ENCODE results near the gene KPNA1. TPM values are rescaled to one million over a fixed set of nuclear protein-coding genes. Genes with fewer than 3 reads are reported as not detected.

The KPNA1 gene
- total and polyA plus RNA-seq, 4 donors: 20.7 to 42.0 (median 23.5) TPM

DNA sequence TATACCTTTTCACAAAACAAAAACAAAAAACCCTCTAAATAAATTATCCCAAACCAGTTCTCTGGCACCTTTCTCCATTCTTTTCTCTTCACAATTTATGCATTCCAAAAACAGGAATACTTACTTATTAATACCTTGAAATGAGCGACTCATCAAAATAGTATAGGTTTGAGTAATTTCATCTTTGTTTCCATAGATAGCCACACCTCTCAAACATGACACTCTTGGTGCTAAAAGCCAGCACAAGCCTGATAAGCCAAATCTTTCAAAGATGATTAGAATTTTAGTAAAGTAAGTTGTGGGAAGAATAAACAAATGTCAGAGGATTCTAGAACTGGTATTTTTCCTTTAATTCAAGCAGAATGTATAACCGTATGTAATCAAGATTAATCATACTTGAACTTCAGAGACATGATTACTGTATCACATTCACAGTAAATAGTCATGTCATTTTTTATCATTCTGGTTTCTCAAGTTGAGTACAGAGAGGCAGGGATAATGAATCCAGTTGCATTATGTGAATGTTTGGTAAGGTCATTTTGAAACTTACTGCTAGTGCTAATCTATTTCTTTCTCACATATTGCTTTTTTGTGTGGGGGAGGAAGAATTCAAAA is 86.8 kb downstream of the KPNA1 start:
- Histone ChIP-seq H3K27ac (ENCODE audit: low read depth in 1 of 2, low read length in 2 of 2) (no peak overlapping the region), H3K4me1 (ENCODE audit: control insufficient read depth in 4 of 4, insufficient read depth in 4 of 4, low read length in 3 of 4) (no peaks in the 10 kb centered on the region), H3K9ac (ENCODE audit: low read depth in 1 of 2, low read length in 2 of 2) (no peak overlapping the region), H3K27me3 (ENCODE audit: control insufficient read depth in 4 of 4, insufficient read depth in 4 of 4, low read length in 3 of 4) (no peaks in the 10 kb centered on the region), H3K4me3 (ENCODE audit: low read depth in 1 of 3, low read length in 3 of 3) (no peak overlapping the region), H3K9me3 (ENCODE audit: control insufficient read depth in 4 of 4, low read length in 3 of 4) (no peaks in the 10 kb centered on the region), H3K36me3 (ENCODE audit: control insufficient read depth in 4 of 4, insufficient read depth in 3 of 4, low read depth in 1 of 4, low read length in 3 of 4) (peaks cover 5 to 52% (median 29%) of the 10 kb centered on the region in 4 donors)
- DNase-seq (ENCODE audit: low spot score): no peak
- 91% methylated on average over 2 of the region's 2 CpGs for WGBS
- no peak for TF ChIP-seq YY1 (IDR thresholded peaks at IDR 0.05)
- no peak for TF ChIP-seq SP1 (IDR thresholded peaks at IDR 0.05)
- no peak for TF ChIP-seq HNF4A (conservative IDR thresholded peaks at IDR 0.05)
- TF ChIP-seq FOXA1 (IDR thresholded peaks at IDR 0.05): no peak
- no peak for TF ChIP-seq GABPA (IDR thresholded peaks at IDR 0.05 in 1 of 2, conservative IDR thresholded peaks at IDR 0.05 in 1 of 2)
- TF ChIP-seq, protein P1, sequence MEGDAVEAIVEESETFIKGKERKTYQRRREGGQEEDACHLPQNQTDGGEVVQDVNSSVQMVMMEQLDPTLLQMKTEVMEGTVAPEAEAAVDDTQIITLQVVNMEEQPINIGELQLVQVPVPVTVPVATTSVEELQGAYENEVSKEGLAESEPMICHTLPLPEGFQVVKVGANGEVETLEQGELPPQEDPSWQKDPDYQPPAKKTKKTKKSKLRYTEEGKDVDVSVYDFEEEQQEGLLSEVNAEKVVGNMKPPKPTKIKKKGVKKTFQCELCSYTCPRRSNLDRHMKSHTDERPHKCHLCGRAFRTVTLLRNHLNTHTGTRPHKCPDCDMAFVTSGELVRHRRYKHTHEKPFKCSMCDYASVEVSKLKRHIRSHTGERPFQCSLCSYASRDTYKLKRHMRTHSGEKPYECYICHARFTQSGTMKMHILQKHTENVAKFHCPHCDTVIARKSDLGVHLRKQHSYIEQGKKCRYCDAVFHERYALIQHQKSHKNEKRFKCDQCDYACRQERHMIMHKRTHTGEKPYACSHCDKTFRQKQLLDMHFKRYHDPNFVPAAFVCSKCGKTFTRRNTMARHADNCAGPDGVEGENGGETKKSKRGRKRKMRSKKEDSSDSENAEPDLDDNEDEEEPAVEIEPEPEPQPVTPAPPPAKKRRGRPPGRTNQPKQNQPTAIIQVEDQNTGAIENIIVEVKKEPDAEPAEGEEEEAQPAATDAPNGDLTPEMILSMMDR (IDR thresholded peaks at IDR 0.05; ENCODE audit: low read depth, low read length, missing input control): no peak
- TF ChIP-seq RAD21 (IDR thresholded peaks at IDR 0.05): no peak
- TF ChIP-seq, protein P2, sequence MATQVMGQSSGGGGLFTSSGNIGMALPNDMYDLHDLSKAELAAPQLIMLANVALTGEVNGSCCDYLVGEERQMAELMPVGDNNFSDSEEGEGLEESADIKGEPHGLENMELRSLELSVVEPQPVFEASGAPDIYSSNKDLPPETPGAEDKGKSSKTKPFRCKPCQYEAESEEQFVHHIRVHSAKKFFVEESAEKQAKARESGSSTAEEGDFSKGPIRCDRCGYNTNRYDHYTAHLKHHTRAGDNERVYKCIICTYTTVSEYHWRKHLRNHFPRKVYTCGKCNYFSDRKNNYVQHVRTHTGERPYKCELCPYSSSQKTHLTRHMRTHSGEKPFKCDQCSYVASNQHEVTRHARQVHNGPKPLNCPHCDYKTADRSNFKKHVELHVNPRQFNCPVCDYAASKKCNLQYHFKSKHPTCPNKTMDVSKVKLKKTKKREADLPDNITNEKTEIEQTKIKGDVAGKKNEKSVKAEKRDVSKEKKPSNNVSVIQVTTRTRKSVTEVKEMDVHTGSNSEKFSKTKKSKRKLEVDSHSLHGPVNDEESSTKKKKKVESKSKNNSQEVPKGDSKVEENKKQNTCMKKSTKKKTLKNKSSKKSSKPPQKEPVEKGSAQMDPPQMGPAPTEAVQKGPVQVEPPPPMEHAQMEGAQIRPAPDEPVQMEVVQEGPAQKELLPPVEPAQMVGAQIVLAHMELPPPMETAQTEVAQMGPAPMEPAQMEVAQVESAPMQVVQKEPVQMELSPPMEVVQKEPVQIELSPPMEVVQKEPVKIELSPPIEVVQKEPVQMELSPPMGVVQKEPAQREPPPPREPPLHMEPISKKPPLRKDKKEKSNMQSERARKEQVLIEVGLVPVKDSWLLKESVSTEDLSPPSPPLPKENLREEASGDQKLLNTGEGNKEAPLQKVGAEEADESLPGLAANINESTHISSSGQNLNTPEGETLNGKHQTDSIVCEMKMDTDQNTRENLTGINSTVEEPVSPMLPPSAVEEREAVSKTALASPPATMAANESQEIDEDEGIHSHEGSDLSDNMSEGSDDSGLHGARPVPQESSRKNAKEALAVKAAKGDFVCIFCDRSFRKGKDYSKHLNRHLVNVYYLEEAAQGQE (IDR thresholded peaks at IDR 0.05): no peak
- TF ChIP-seq, protein P3, sequence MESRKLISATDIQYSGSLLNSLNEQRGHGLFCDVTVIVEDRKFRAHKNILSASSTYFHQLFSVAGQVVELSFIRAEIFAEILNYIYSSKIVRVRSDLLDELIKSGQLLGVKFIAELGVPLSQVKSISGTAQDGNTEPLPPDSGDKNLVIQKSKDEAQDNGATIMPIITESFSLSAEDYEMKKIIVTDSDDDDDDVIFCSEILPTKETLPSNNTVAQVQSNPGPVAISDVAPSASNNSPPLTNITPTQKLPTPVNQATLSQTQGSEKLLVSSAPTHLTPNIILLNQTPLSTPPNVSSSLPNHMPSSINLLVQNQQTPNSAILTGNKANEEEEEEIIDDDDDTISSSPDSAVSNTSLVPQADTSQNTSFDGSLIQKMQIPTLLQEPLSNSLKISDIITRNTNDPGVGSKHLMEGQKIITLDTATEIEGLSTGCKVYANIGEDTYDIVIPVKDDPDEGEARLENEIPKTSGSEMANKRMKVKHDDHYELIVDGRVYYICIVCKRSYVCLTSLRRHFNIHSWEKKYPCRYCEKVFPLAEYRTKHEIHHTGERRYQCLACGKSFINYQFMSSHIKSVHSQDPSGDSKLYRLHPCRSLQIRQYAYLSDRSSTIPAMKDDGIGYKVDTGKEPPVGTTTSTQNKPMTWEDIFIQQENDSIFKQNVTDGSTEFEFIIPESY (IDR thresholded peaks at IDR 0.05): no peak
- no peak for TF ChIP-seq EGR1 (IDR thresholded peaks at IDR 0.05; ENCODE audit: low read depth in 2 of 2)
- no peak for TF ChIP-seq RXRA (IDR thresholded peaks at IDR 0.05)
- TF ChIP-seq HNF4G (IDR thresholded peaks at IDR 0.05): no peak
- TF ChIP-seq, protein P4, sequence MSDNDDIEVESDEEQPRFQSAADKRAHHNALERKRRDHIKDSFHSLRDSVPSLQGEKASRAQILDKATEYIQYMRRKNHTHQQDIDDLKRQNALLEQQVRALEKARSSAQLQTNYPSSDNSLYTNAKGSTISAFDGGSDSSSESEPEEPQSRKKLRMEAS (IDR thresholded peaks at IDR 0.05): no peak
- TF ChIP-seq, protein P5, sequence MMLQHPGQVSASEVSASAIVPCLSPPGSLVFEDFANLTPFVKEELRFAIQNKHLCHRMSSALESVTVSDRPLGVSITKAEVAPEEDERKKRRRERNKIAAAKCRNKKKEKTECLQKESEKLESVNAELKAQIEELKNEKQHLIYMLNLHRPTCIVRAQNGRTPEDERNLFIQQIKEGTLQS (IDR thresholded peaks at IDR 0.05): no peak
- no peak for TF ChIP-seq JUND (IDR thresholded peaks at IDR 0.05)
